Adrenal gland (tissue), 12 donors: ENCODE results near the gene TSPOAP1. TPM values are rescaled to one million over a fixed set of nuclear protein-coding genes. Genes with fewer than 3 reads are reported as not detected.

Source experiments
- DNase-seq, 7 donors: peaks; one replicate each; pipeline ENCODE4 v3.0.0-alpha.2; 2019 to 2020
- H3K27ac ChIP-seq, 5 donors: fragments of 200-600 bp; sonication (generic) in 4 of 5; 1 replicate in 3 of 5; 2 replicates in 2 of 5; pipeline versions ENCODE4 v1.5.1 to v1.8.0; 2016 to 2020; ENCODE audit warnings: mild to moderate bottlenecking in 1 of 5
- H3K27me3 ChIP-seq: fragments of 200-600 bp; 2 replicates; pipeline ENCODE4 v1.8.0; 2021
- H3K36me3 ChIP-seq, 2 donors: fragments of 200-600 bp; replicated peaks in 1 of 2; 1 replicate in 1 of 2; 2 replicates in 1 of 2; pipeline versions ENCODE4 v1.5.1 to v1.8.0; 2018 to 2022
- H3K4me1 ChIP-seq, 2 donors: fragments of 200-600 bp; replicated peaks in 1 of 2; 1 replicate in 1 of 2; 2 replicates in 1 of 2; pipeline versions ENCODE4 v1.5.1 to v1.8.0; 2018 to 2021
- H3K4me3 ChIP-seq, 4 donors: fragments of 200-600 bp; sonication (generic) in 3 of 4; one replicate each; pipeline ENCODE4 v1.5.1; 2016 to 2018
- H3K9me3 ChIP-seq, 3 donors: fragments of 200-600 bp; sonication (generic) in 1 of 3; replicated peaks in 1 of 3; 1 replicate in 2 of 3; 2 replicates in 1 of 3; pipeline versions ENCODE4 v1.5.1 to v1.8.0; 2016 to 2021
- CTCF ChIP-seq, 6 experiments: fragments of 450-650 bp in 4 of 6; fragments of 200-600 bp in 2 of 6; sonication (generic) in 1 of 6; IDR thresholded peaks; 1 replicate in 5 of 6; 2 replicates in 1 of 6; pipeline versions ENCODE4 v1.5.1 to v1.8.0; 2016 to 2021; ENCODE audit warnings: antibody characterized with exemption in 6 of 6, mild to moderate bottlenecking in 2 of 6, moderate library complexity in 1 of 6
- POLR2A ChIP-seq, 2 donors: fragments of 450-650 bp; IDR thresholded peaks; one replicate each; pipeline ENCODE4 v1.6.1; 2017; ENCODE audit warnings: antibody characterized with exemption in 2 of 2, mild to moderate bottlenecking in 2 of 2, moderate library complexity in 1 of 2
- WGBS, 4 donors: extraction: QIAGEN DNeasy Blood & Tissue Kit in 2 of 4; methylation state at CpG; one replicate each; pipeline versions ENCODE4 v1.1.5 to v1.1.7; 2013 to 2017; 5-methylcytosine and 5-hydroxymethylcytosine counted together
- intact Hi-C, 2 donors: fragments of 100-400 bp; cut with DNase I; formaldehyde crosslinking; loops; one replicate each; pipeline versions ENCODE4 v1.14.1 to v1.15.0; 2022 to 2023
- polyA plus RNA-seq, 3 donors: library from polyadenylated mRNA; stranded (reverse); fragments of 200-250 nt in 2 of 3; fragments of 350-450 nt in 1 of 3; fragmentation: Illumina TruSeq in 1 of 3; extraction: RNeasy Lipid Tissue Mini Kit (QIAGEN cat#74804) in 1 of 3; gene quantifications; one replicate each; pipeline ENCODE4 v1.2.3, GENCODE V29; 2013 to 2014
- total RNA-seq, 9 donors: library from RNA; depleted of rRNA in 4 of 9; stranded (reverse); fragments of >200 nt in 4 of 9; fragments of 120-200 nt in 1 of 9; fragmentation: NEBNext Ultra II Directional in 1 of 9; extraction: Animal tissue kit (Norgen Biotek cat#: 25700) in 1 of 9; gene quantifications; one replicate each; pipeline versions ENCODE4 v1.1.0 to v1.2.4, GENCODE V29; 2013 to 2023
- donor health status: healthy with polysubstance abuse.
- donor health status: Bipolar disorder and iron deficiency.
- donor health status: DM: yes; HTN: yes; CAD: no.
- donor health status: DM: no; HTN: no; CAD: no.
- donor health status: DM: no; HTN: no; CAD: no.
- donor health status: DM: yes; HTN: yes; CAD: no.

Gene TSPOAP1
- total and polyA plus RNA-seq, 12 donors: 4.7 to 140 (median 22.3) TPM

GRCh38 chr17:58272367-58273280, 56.0 kb downstream of the TSPOAP1 start:
- 77 to 89% (median 80%) methylated on average over 11 to 12 of the region's 12 CpGs for WGBS, 4 donors
- DNase-seq: no peak
- Histone ChIP-seq H3K4me1 (no peaks in the 10 kb centered on the region), H3K36me3 (no peaks in the 10 kb centered on the region), H3K4me3 (no peak overlapping the region), H3K9me3 (no peaks in the 10 kb centered on the region), H3K27me3 (peaks cover 6% of the 10 kb centered on the region), H3K27ac (no peak overlapping the region)
- TF ChIP-seq POLR2A (IDR thresholded peaks at IDR 0.05) (no peak), CTCF (IDR thresholded peaks at IDR 0.05) (no peak)
- intact Hi-C loops: no loop called here

DNA sequence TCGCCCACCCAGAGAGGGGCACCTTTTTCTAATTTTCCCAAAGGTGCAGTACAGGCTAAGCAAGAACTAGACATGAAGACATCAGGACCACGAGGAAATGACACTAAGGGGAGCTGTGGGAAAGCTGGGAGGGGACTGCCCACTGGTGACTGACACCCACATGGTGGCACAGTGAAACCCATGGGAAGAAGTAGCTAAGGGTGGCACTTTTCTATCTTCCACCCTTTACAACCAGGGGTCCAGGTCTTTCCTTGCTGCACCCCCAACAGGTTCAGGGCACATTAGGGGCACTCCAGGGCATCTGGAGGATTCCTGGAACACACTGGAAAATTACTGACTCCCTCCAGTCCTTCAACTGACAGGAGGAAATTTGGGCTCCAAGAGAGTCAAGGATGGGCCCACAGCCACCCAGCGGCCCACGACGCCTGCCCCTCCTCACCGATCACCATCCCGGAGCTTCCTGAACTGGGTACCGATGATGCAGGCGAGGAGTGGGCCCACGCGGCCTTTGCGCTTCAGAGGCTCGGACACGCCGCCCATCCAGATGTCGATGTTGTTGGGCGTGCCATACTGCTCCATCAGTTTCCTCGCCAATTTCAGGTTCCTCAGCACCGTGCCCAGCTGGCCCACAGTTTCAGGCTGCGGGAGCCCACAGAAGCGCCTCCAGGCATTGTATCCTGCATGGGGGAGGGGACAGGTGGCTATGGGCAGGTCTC, 57.2 kb downstream of the TSPOAP1 start:
- H3K27ac ChIP-seq: no peak overlapping the region
- H3K27me3 ChIP-seq: peaks cover 6% of the 10 kb centered on the region
- 88 to 95% (median 91%) methylated on average over 6 to 21 of the region's 21 CpGs for WGBS, 4 donors
- TF ChIP-seq CTCF (IDR thresholded peaks at IDR 0.05) (no peak), POLR2A (IDR thresholded peaks at IDR 0.05) (no peak)
- no peaks in the 10 kb centered on the region for H3K4me1 ChIP-seq
- intact Hi-C loops: no loop called here
- no peaks in the 10 kb centered on the region for H3K36me3 ChIP-seq
- H3K4me3 ChIP-seq: no peak overlapping the region
- peak in 2 of 7 donors; percentile 1 to 17 for DNase-seq
- H3K9me3 ChIP-seq: no peaks in the 10 kb centered on the region

- H3K4me1 ChIP-seq: no peaks in the 10 kb centered on the region
- intact Hi-C loops: no loop called here
Measured at GRCh38 chr17:58270476-58271215, 57.9 kb downstream of the TSPOAP1 start.

More at GRCh38 chr17:58270476-58271215, 57.9 kb downstream of the TSPOAP1 start:
- DNase-seq: peak in 2 of 7 donors; percentile 2 to 9
- Histone ChIP-seq H3K27ac (no peak overlapping the region), H3K27me3 (peaks cover 6% of the 10 kb centered on the region), H3K36me3 (no peaks in the 10 kb centered on the region), H3K9me3 (no peaks in the 10 kb centered on the region), H3K4me3 (no peak overlapping the region)
- WGBS, 4 donors: 73 to 83% (median 78%) methylated on average over 9 to 15 of the region's 15 CpGs
- no peak for TF ChIP-seq POLR2A (IDR thresholded peaks at IDR 0.05)
- TF ChIP-seq CTCF (IDR thresholded peaks at IDR 0.05): no peak
